HepG2 (cell line): ENCODE measurements around the gene LRPAP1. TPM values are rescaled to one million over a fixed set of nuclear protein-coding genes. Genes with fewer than 3 reads are reported as not detected.

Experiments
- ATAC-seq: fragments of 200-7000 bp; cut with Tn5 transposase; 3 replicates; pipeline ENCODE4 v1.9.1; 2020; ENCODE audit warnings: mild to moderate bottlenecking, moderate library complexity
- BruUV-seq: library from RNA; stranded (reverse); fragments of 400-500 nt; replicated peaks from 2 replicates; lab custom pipeline; 2021; lab: Mats Ljungman, UMichigan
- CTCF ChIA-PET: fragments of 300-600 bp; formaldehyde crosslinking; extraction: SDS; loops from one replicate; lab custom pipeline; 2021; ENCODE audit warnings: low total read pairs, inconsistent platforms, low intra/inter-chr PET ratio; lab: Yijun Ruan, JAX
- POLR2A ChIA-PET: fragments of 350-600 bp; sonication (Branson Sonifier 250); formaldehyde crosslinking; loops from one replicate; lab custom pipeline; 2020; ENCODE audit warnings: antibody characterized with exemption, inconsistent platforms; lab: Yijun Ruan, JAX
- DNase-seq: peaks from one replicate; pipeline ENCODE4 v3.0.0-alpha.2; 2015; ENCODE audit warnings: low spot score
- FAIRE-seq: peaks from 3 replicates; lab custom pipeline; 2011; peaks lifted over from hg19 to GRCh38; lab: Jason Lieb, UNC
- H2AFZ ChIP-seq: one replicate; pipeline ENCODE4 v1.6.1; 2011; ENCODE audit warnings: low read length, inconsistent platforms
- H3K27ac ChIP-seq: fragments of 300-600 bp; 3 replicates; pipeline ENCODE4 v1.8.0; 2011; ENCODE audit warnings: mixed run types, mild to moderate bottlenecking, mixed read lengths, low read length, inconsistent platforms; ENCODE audit not compliant: insufficient read depth; ENCODE audit errors: extremely low read length
- H3K27me3 ChIP-seq, 2 experiments: fragments of 200-600 bp in 1 of 2; 2 replicates in 1 of 2; 3 replicates in 1 of 2; pipeline versions ENCODE4 v1.6.0 to v1.8.0; 2011; ENCODE audit warnings: low read length in 2 of 2, mild to moderate bottlenecking in 2 of 2, moderate library complexity in 2 of 2, inconsistent platforms in 1 of 2; ENCODE audit not compliant: insufficient read depth in 2 of 2, control insufficient read depth in 1 of 2
- H3K36me3 ChIP-seq, 2 experiments: fragments of 200-600 bp in 1 of 2; replicated peaks in 1 of 2; 2 replicates in 1 of 2; 3 replicates in 1 of 2; pipeline versions ENCODE4 v1.5.1 to v1.8.0; 2011; ENCODE audit warnings: low read length in 2 of 2, inconsistent platforms in 1 of 2; ENCODE audit not compliant: insufficient read depth in 2 of 2, control insufficient read depth in 1 of 2
- H3K4me1 ChIP-seq: 2 replicates; pipeline ENCODE4 v1.5.1; 2012; ENCODE audit warnings: low read length, inconsistent platforms; ENCODE audit not compliant: insufficient read depth
- H3K4me2 ChIP-seq: 2 replicates; pipeline ENCODE4 v1.6.0; 2011; ENCODE audit warnings: low read depth, low read length, inconsistent platforms
- H3K4me3 ChIP-seq, 3 experiments: fragments of 200-600 bp in 1 of 3; sonication (generic), shearing (Covaris generic) in 1 of 3; replicated peaks in 1 of 3; 2 replicates each; pipeline ENCODE4 v1.5.1; 2011 to 2016; ENCODE audit warnings: low read length in 3 of 3, inconsistent platforms in 2 of 3, low read depth in 2 of 3, mild to moderate bottlenecking in 2 of 3, control low read depth in 1 of 3, mixed read lengths in 1 of 3; ENCODE audit not compliant: insufficient read depth in 1 of 3
- H3K79me2 ChIP-seq: one replicate; pipeline ENCODE4 v1.6.1; 2011; ENCODE audit warnings: low read length, inconsistent platforms; ENCODE audit not compliant: insufficient read depth
- H3K9ac ChIP-seq: 2 replicates; pipeline ENCODE4 v1.6.0; 2011; ENCODE audit warnings: mild to moderate bottlenecking, low read depth, low read length, inconsistent platforms; ENCODE audit not compliant: insufficient read depth
- H3K9me3 ChIP-seq: 2 replicates; pipeline ENCODE4 v1.5.1; 2012; ENCODE audit warnings: mild to moderate bottlenecking, low read length
- H4K20me1 ChIP-seq: 2 replicates; pipeline ENCODE4 v1.6.0; 2011; ENCODE audit warnings: inconsistent platforms, mild to moderate bottlenecking, low read length, moderate library complexity; ENCODE audit not compliant: insufficient read depth
- RFXANK ChIP-seq: IDR thresholded peaks from 2 replicates; pipeline ENCODE4 v1.6.1; 2016
- ZFP36 ChIP-seq: fragments of 150-350 bp; IDR thresholded peaks from 2 replicates; pipeline ENCODE4 v1.6.1; 2018; ENCODE audit warnings: borderline replicate concordance, low read length, low read depth; ENCODE audit not compliant: partially characterized antibody
- ZNF20 ChIP-seq: sonication (generic); formaldehyde crosslinking; IDR thresholded peaks from 2 replicates; pipeline ENCODE4 v1.4.0; 2020; ENCODE audit warnings: mild to moderate bottlenecking, moderate library complexity, missing genetic modification reagents
- ZNF414 ChIP-seq: sonication (generic); formaldehyde crosslinking; IDR thresholded peaks from 2 replicates; pipeline ENCODE4 v1.5.0; 2020; ENCODE audit warnings: missing genetic modification reagents
- WGBS: methylation state at CpG from one replicate; pipeline ENCODE4 v1.1.6; 2017; ENCODE audit warnings: low lambda C conversion rate; 5-methylcytosine and 5-hydroxymethylcytosine counted together
- in situ Hi-C: cut with HindIII; loops from 2 replicates; pipeline ENCODE4 v1.10.0; 2017; ENCODE audit warnings: low pct_unique_long_range_greater_than_20kb; ENCODE audit not compliant: extremely low pct_ligation_motif_present
- intact Hi-C: fragments of 100-400 bp; cut with micrococcal nuclease; formaldehyde crosslinking; loops from one replicate; pipeline ENCODE4 v1.10.0; 2022; ENCODE audit not compliant: unreplicated experiment
- polyA plus RNA-seq, 8 experiments: library from polyadenylated mRNA; depleted of rRNA in 3 of 8; stranded (reverse) in 7 of 8; unstranded in 1 of 8; fragments of >200 nt; fragmentation: Illumina TruSeq in 4 of 8; extraction: Trizol in 4 of 8; gene quantifications; 2 replicates each; pipeline versions ENCODE4 v1.2.1 to v1.2.3, GENCODE V29; 2011 to 2016; ENCODE audit warnings: low read depth in 4 of 8, missing spikeins in 1 of 8, mixed read lengths in 1 of 8; ENCODE audit not compliant: insufficient read depth in 1 of 8
- total RNA-seq, 5 experiments: library from RNA; depleted of rRNA; stranded (reverse); fragments of >200 nt; fragmentation: Illumina TruSeq; extraction: Trizol; gene quantifications; 2 replicates each; pipeline ENCODE4 v1.2.3, GENCODE V29; 2016; ENCODE audit warnings: low read depth in 1 of 5
- TF ChIP-seq, protein P1 (sequence below): sonication (generic); formaldehyde crosslinking; IDR thresholded peaks from 2 replicates; pipeline ENCODE4 v1.9.0; 2021; ENCODE audit warnings: mild to moderate bottlenecking, missing genetic modification reagents
- TF ChIP-seq, protein P2 (sequence below): sonication (generic); formaldehyde crosslinking; IDR thresholded peaks from 2 replicates; pipeline ENCODE4 v1.4.0; 2020; ENCODE audit warnings: missing genetic modification reagents

LRPAP1 gene
- total and polyA plus RNA-seq, 2 of the 13 experiments (the other 11 are each of a cell fraction or from before 2014, with no cell fraction given): 153 to 191 TPM

DNA sequence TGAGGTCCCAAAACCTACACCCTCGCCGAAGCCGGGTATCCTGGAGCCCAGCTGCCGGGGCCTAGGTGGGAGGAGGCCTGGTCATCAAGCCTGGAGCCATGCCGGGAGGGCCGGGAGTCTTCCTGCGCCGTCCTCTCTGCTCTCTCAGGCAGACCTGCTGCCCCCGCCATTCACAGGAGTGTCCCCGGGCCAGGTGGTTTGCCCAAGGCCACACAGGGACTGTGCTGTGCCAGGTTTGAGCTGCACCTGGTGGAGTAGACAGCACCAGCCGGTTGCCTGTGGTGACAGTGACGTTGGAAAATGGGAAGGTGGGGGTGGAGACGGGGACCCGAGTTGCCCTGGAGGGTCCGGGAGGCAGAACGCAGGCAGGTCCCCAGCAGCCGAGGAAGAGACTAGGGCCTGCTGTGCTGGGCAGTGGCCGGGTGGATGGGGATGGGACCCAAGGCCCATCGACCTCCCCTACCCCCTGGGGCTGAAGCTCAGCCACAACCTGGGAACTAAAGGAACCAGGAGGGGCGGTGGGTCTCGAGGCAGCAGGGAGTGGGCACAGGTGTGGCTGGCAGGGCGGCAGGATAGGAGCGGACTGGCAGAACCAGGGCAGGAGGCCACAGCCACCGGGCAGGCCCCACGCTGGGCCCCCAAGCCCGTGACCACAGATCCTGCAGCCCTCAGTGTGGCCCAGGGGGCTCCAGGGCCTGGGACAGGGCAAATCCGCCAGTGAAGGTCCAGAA lies 59.6 kb downstream of the LRPAP1 start (continued):
- TF ChIP-seq, protein P1, sequence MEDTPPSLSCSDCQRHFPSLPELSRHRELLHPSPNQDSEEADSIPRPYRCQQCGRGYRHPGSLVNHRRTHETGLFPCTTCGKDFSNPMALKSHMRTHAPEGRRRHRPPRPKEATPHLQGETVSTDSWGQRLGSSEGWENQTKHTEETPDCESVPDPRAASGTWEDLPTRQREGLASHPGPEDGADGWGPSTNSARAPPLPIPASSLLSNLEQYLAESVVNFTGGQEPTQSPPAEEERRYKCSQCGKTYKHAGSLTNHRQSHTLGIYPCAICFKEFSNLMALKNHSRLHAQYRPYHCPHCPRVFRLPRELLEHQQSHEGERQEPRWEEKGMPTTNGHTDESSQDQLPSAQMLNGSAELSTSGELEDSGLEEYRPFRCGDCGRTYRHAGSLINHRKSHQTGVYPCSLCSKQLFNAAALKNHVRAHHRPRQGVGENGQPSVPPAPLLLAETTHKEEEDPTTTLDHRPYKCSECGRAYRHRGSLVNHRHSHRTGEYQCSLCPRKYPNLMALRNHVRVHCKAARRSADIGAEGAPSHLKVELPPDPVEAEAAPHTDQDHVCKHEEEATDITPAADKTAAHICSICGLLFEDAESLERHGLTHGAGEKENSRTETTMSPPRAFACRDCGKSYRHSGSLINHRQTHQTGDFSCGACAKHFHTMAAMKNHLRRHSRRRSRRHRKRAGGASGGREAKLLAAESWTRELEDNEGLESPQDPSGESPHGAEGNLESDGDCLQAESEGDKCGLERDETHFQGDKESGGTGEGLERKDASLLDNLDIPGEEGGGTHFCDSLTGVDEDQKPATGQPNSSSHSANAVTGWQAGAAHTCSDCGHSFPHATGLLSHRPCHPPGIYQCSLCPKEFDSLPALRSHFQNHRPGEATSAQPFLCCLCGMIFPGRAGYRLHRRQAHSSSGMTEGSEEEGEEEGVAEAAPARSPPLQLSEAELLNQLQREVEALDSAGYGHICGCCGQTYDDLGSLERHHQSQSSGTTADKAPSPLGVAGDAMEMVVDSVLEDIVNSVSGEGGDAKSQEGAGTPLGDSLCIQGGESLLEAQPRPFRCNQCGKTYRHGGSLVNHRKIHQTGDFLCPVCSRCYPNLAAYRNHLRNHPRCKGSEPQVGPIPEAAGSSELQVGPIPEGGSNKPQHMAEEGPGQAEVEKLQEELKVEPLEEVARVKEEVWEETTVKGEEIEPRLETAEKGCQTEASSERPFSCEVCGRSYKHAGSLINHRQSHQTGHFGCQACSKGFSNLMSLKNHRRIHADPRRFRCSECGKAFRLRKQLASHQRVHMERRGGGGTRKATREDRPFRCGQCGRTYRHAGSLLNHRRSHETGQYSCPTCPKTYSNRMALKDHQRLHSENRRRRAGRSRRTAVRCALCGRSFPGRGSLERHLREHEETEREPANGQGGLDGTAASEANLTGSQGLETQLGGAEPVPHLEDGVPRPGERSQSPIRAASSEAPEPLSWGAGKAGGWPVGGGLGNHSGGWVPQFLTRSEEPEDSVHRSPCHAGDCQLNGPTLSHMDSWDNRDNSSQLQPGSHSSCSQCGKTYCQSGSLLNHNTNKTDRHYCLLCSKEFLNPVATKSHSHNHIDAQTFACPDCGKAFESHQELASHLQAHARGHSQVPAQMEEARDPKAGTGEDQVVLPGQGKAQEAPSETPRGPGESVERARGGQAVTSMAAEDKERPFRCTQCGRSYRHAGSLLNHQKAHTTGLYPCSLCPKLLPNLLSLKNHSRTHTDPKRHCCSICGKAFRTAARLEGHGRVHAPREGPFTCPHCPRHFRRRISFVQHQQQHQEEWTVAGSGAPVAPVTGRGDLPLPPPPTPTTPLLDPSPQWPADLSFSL (CRISPR knock-in tag): no peak
- TF ChIP-seq ZNF20 (CRISPR knock-in tag): no peak
- no peak for TF ChIP-seq ZFP36

DNA sequence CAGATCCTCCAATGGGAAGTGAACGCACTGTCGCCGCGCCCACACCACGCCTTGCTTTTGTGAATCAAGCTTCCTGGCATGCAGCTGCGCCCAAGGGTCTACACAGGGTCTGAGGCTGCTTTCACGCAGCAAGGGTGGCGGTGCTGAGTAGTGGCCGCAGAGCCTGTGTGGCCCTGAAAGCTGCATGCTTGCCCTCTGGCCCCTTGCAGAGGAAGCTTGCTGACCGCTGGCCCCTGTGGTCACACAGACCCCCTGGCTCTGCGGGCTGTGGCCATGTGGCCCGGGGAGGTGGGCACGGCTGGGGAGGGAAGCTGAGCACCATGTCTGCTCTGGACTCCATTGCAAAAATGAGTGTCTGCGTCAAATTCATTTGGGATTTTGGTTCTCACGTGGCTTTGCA lies 60.3 kb downstream of the LRPAP1 start:
- no peak for FAIRE-seq
- Histone ChIP-seq H3K27me3 (peaks cover 17 to 53% of the 10 kb centered on the region in 2 experiments), H3K4me3 (no peak overlapping the region), H3K27ac (no peak overlapping the region), H3K4me2 (no peak overlapping the region), H3K36me3 (no peaks in the 10 kb centered on the region), H4K20me1 (no peaks in the 10 kb centered on the region), H2AFZ (no peak overlapping the region), H3K9me3 (no peaks in the 10 kb centered on the region), H3K9ac (no peak overlapping the region), H3K4me1 (peaks cover 16% of the 10 kb centered on the region; the same call in 1 of the 2 replicates), H3K79me2 (no peaks in the 10 kb centered on the region)
- intact Hi-C loops (no loop called here), in situ Hi-C loops (no loop called here)
- no peak for ATAC-seq
- no TSS peak for BruUV-seq
- DNase-seq: no peak
- WGBS: 50% methylated on average over 12 of the region's 15 CpGs
- CTCF ChIA-PET: no interaction called here
- POLR2A ChIA-PET: no interaction called here
- TF ChIP-seq, protein P2, sequence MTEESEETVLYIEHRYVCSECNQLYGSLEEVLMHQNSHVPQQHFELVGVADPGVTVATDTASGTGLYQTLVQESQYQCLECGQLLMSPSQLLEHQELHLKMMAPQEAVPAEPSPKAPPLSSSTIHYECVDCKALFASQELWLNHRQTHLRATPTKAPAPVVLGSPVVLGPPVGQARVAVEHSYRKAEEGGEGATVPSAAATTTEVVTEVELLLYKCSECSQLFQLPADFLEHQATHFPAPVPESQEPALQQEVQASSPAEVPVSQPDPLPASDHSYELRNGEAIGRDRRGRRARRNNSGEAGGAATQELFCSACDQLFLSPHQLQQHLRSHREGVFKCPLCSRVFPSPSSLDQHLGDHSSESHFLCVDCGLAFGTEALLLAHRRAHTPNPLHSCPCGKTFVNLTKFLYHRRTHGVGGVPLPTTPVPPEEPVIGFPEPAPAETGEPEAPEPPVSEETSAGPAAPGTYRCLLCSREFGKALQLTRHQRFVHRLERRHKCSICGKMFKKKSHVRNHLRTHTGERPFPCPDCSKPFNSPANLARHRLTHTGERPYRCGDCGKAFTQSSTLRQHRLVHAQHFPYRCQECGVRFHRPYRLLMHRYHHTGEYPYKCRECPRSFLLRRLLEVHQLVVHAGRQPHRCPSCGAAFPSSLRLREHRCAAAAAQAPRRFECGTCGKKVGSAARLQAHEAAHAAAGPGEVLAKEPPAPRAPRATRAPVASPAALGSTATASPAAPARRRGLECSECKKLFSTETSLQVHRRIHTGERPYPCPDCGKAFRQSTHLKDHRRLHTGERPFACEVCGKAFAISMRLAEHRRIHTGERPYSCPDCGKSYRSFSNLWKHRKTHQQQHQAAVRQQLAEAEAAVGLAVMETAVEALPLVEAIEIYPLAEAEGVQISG (CRISPR knock-in tag): no peak
- TF ChIP-seq RFXANK (no peak), ZNF414 (CRISPR knock-in tag) (no peak)
